ENCODE data around the gene TENT5C.
A peak's percentile ranks its signal among the peaks of the same experiment; 100 is the strongest.
"Not testable (repeated sequence)": the region's sequence is repeated elsewhere in the genome, so short reads cannot be mapped to it uniquely, and the experiment has no call there.

Gene TENT5C

GRCh38 chr1:117605774-117606648, at the start of gene TENT5C:
Gene TENT5C (plus strand): TSS chr1:117606048. CDS start chr1:117622869, 16,821 bp downstream.
- H3K4me3 ChIP-seq (replicated peaks; ENCODE audit: low read depth, low read length) = peak within 1 kb of the TSS; percentile 71
- TF ChIP-seq, protein P1, sequence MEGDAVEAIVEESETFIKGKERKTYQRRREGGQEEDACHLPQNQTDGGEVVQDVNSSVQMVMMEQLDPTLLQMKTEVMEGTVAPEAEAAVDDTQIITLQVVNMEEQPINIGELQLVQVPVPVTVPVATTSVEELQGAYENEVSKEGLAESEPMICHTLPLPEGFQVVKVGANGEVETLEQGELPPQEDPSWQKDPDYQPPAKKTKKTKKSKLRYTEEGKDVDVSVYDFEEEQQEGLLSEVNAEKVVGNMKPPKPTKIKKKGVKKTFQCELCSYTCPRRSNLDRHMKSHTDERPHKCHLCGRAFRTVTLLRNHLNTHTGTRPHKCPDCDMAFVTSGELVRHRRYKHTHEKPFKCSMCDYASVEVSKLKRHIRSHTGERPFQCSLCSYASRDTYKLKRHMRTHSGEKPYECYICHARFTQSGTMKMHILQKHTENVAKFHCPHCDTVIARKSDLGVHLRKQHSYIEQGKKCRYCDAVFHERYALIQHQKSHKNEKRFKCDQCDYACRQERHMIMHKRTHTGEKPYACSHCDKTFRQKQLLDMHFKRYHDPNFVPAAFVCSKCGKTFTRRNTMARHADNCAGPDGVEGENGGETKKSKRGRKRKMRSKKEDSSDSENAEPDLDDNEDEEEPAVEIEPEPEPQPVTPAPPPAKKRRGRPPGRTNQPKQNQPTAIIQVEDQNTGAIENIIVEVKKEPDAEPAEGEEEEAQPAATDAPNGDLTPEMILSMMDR (IDR thresholded peaks at IDR 0.05; ENCODE audit: insufficient read depth, low read length, poor library complexity, severe bottlenecking) = no peak
- peaks cover 2% of the 10 kb centered on the region for H3K27me3 ChIP-seq (replicated peaks; ENCODE audit: control insufficient read depth, insufficient read depth, low read length)
- no peaks in the 10 kb centered on the region for H3K36me3 ChIP-seq (ENCODE audit: control insufficient read depth, insufficient read depth, low read length)
- peak; percentile 94 for DNase-seq (ENCODE audit: extremely low read depth, insufficient read length)

GRCh38 chr1:117556341-117556740, 49.5 kb upstream of the TENT5C start:
- H3K4me3 ChIP-seq (replicated peaks; ENCODE audit: low read depth, low read length) = no peak overlapping the region
- no peaks in the 10 kb centered on the region for H3K36me3 ChIP-seq (ENCODE audit: control insufficient read depth, insufficient read depth, low read length)
- no peak for DNase-seq (ENCODE audit: extremely low read depth, insufficient read length)
- H3K27me3 ChIP-seq (replicated peaks; ENCODE audit: control insufficient read depth, insufficient read depth, low read length) = no peaks in the 10 kb centered on the region; the same call in 1 of the 2 replicates
- TF ChIP-seq, protein P1 (IDR thresholded peaks at IDR 0.05; ENCODE audit: insufficient read depth, low read length, poor library complexity, severe bottlenecking) = no peak

DNA sequence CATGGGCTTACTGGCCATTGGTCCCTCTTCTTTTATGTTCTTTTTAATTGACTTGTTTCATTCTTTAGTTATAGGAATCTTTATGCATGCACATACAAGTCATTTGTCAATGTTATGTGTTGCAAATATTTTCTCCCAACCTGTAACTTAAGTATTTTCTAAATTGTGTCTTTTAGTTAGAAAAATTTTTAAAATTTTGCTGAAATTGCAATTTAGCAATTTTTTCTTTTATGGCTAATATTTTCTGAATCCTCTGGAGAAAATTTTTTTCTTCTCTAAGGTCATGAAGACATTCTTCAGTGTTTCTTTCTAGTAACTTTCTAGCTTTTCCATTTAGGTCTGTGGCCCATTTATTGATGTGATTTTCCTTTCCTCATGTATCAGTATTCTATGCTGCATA, 48.9 kb upstream of the TENT5C start:
- no peak overlapping the region for H3K4me3 ChIP-seq (replicated peaks; ENCODE audit: low read depth, low read length)
- TF ChIP-seq, protein P1 (IDR thresholded peaks at IDR 0.05; ENCODE audit: insufficient read depth, low read length, poor library complexity, severe bottlenecking) = no peak
- no peaks in the 10 kb centered on the region; the same call in none of the 2 replicates for H3K27me3 ChIP-seq (replicated peaks; ENCODE audit: control insufficient read depth, insufficient read depth, low read length)
- H3K36me3 ChIP-seq (ENCODE audit: control insufficient read depth, insufficient read depth, low read length) = no peaks in the 10 kb centered on the region
- no peak for DNase-seq (ENCODE audit: extremely low read depth, insufficient read length)

DNA sequence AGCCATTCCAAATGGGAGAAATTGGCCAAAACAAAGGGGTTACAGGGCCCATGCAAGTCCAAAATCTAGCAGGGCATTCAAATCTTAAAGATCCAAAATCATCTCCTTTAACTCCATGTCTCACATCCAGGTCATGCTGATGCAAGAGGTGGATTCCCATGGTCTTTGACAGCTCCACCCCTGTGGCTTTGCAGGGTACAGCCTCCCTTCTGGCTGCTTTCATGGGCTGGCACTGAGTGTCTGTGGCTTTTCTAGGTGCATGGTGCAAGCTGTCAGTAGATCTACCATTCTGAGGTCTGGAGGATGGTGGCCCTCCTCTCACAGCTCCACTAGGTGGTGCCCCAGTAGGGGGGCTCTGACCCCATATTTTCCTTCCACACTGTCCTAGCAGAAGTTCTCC, 47.4 kb upstream of the TENT5C start:
- not testable (repeated sequence) for DNase-seq (ENCODE audit: extremely low read depth, insufficient read length); H3K36me3 ChIP-seq (ENCODE audit: control insufficient read depth, insufficient read depth, low read length); H3K27me3 ChIP-seq (replicated peaks; ENCODE audit: control insufficient read depth, insufficient read depth, low read length); H3K4me3 ChIP-seq (replicated peaks; ENCODE audit: low read depth, low read length)

DNA sequence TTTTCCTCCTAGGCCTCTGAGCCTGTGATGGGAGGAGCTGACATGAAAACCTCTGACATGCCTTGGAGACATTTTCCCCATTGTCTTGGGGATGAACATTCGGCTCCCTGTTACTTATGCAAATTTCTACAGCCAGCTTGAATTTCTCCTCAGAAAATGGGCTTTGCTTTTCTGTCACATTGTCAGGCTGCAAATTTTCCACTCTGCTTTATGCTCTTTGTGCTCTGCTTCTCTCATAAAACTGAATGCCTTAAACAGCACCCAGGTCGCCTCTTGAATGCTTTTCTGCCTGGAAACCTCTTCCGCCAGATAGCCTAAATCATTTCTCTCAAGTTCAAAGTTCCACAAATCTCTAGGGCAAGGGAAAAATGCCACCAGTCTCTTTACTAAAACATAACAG, 46.7 kb upstream of the TENT5C start:
- no peaks in the 10 kb centered on the region for H3K36me3 ChIP-seq (ENCODE audit: control insufficient read depth, insufficient read depth, low read length)
- TF ChIP-seq, protein P1 (IDR thresholded peaks at IDR 0.05; ENCODE audit: insufficient read depth, low read length, poor library complexity, severe bottlenecking) = no peak
- no peak for DNase-seq (ENCODE audit: extremely low read depth, insufficient read length)
- no peak overlapping the region for H3K4me3 ChIP-seq (replicated peaks; ENCODE audit: low read depth, low read length)
- H3K27me3 ChIP-seq (replicated peaks; ENCODE audit: control insufficient read depth, insufficient read depth, low read length) = peaks cover 2% of the 10 kb centered on the region

DNA sequence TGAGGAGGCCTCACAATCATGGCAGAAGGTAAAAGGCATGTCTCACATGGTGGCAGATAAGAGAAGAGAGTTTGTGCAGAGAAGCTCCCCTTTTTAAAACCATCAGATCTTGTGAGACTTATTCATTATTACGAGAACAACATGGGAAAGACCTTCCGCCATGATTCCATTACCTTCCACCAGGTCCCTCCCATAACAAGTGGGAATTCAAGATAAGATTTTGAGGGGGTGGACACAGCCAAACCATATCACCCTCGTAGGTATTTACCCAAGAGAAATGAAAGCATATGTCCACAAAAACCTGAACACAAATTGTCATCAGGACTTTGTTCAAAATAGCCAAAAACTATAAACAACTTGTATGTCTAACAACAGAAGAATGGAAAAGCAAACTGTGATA, 45.9 kb upstream of the TENT5C start:
- TF ChIP-seq, protein P1 (IDR thresholded peaks at IDR 0.05; ENCODE audit: insufficient read depth, low read length, poor library complexity, severe bottlenecking) = no peak
- Histone ChIP-seq H3K27me3 (replicated peaks; ENCODE audit: control insufficient read depth, insufficient read depth, low read length) (peaks cover 2% of the 10 kb centered on the region), H3K4me3 (replicated peaks; ENCODE audit: low read depth, low read length) (no peak overlapping the region), H3K36me3 (ENCODE audit: control insufficient read depth, insufficient read depth, low read length) (no peaks in the 10 kb centered on the region)
- DNase-seq (ENCODE audit: extremely low read depth, insufficient read length) = no peak
